ENCODE data around the gene SLC23A1.

DNA sequence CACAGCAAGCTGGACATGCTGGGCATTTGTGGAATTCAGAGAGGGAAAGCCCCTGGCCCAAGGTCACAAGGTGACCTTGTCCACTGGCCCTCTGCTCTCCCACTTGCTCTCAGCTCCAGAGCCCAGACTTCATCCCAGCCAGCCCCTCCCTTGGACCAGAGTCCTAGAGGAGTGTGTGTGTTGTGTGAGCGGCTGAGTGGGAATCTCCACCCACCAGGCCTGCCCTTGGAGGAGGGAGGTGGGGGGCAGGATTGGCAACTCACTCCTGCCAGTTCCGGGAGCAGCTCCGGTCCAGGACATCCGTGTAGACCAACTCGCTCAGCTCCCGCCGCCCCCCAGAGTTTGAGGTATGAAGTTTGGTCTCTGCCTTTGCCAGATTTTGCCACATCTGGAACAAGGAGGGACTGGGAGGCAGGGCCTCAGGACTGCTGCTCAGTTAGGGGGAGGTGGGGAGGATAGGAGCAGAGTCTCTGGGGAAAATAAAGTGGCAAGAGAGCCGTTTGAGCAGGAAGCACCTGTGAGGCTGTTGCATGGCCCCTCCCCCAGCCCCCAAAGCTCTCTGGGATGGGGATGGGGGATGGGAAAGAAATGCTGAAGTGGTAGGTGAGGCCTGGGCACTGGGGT, 5.2 kb upstream of the SLC23A1 start:
- TF ChIP-seq, protein P1, sequence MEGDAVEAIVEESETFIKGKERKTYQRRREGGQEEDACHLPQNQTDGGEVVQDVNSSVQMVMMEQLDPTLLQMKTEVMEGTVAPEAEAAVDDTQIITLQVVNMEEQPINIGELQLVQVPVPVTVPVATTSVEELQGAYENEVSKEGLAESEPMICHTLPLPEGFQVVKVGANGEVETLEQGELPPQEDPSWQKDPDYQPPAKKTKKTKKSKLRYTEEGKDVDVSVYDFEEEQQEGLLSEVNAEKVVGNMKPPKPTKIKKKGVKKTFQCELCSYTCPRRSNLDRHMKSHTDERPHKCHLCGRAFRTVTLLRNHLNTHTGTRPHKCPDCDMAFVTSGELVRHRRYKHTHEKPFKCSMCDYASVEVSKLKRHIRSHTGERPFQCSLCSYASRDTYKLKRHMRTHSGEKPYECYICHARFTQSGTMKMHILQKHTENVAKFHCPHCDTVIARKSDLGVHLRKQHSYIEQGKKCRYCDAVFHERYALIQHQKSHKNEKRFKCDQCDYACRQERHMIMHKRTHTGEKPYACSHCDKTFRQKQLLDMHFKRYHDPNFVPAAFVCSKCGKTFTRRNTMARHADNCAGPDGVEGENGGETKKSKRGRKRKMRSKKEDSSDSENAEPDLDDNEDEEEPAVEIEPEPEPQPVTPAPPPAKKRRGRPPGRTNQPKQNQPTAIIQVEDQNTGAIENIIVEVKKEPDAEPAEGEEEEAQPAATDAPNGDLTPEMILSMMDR (conservative IDR thresholded peaks at IDR 0.05; ENCODE audit: low read depth, low read length): no peak
- TF ChIP-seq EZH2 (IDR thresholded peaks at IDR 0.05; ENCODE audit: borderline replicate concordance, low read depth, low read length, poor library complexity, severe bottlenecking): no peak

All from A673 (cell line).